PC-9 (cell line): Measurements from ENCODE around the gene CSPG5. TPM values are rescaled to one million over a fixed set of nuclear protein-coding genes. Genes with fewer than 3 reads are reported as not detected.

Source experiments
- BruUV-seq: library from RNA; stranded (reverse); fragments of 400-500 nt; replicated peaks from 2 replicates; lab custom pipeline; 2021; lab: Mats Ljungman, UMichigan
- CTCF ChIA-PET: fragments of 300-600 bp; sonication (Branson Sonifier 250); formaldehyde crosslinking; loops from one replicate; lab custom pipeline; 2022; ENCODE audit warnings: antibody characterized with exemption; lab: Charles Lee
- POLR2A ChIA-PET: fragments of 300-600 bp; sonication (Branson Sonifier 250); formaldehyde crosslinking; loops from one replicate; lab custom pipeline; 2022; ENCODE audit warnings: antibody characterized with exemption; ENCODE audit not compliant: unreplicated experiment; lab: Charles Lee
- DNase-seq, 2 experiments: peaks; one replicate each; pipeline versions ENCODE4 v3.0.0 to v3.0.0-alpha.2; 2015 to 2022; ENCODE audit warnings: mixed read lengths in 1 of 2
- H2AFZ ChIP-seq: fragments of 200-600 bp; sonication (generic); 2 replicates; pipeline ENCODE4 v1.8.1; 2017; ENCODE audit warnings: antibody characterized with exemption
- H3F3A ChIP-seq: fragments of 200-600 bp; sonication (generic); 2 replicates; pipeline ENCODE4 v1.8.1; 2017; ENCODE audit warnings: antibody characterized with exemption, mild to moderate bottlenecking, low read depth; ENCODE audit not compliant: insufficient read depth
- H3K27ac ChIP-seq: fragments of 200-600 bp; sonication (generic); 2 replicates; pipeline ENCODE4 v1.6.1; 2016; ENCODE audit warnings: mixed run types
- H3K27me3 ChIP-seq: fragments of 200-600 bp; sonication (generic); 2 replicates; pipeline ENCODE4 v1.6.1; 2016; ENCODE audit warnings: low read depth, mixed run types; ENCODE audit not compliant: insufficient read depth
- H3K36me3 ChIP-seq: fragments of 200-600 bp; sonication (generic); 2 replicates; pipeline ENCODE4 v1.6.1; 2016; ENCODE audit warnings: low read depth, mixed run types
- H3K4me1 ChIP-seq: fragments of 200-600 bp; sonication (generic); replicated peaks from 2 replicates; pipeline ENCODE4 v1.6.1; 2016; ENCODE audit warnings: mixed run types; ENCODE audit not compliant: insufficient read depth
- H3K4me2 ChIP-seq: fragments of 200-600 bp; sonication (generic); 2 replicates; pipeline ENCODE4 v1.6.1; 2017; ENCODE audit warnings: mixed run types
- H3K4me3 ChIP-seq: fragments of 200-600 bp; sonication (generic); 2 replicates; pipeline ENCODE4 v1.6.1; 2016; ENCODE audit warnings: mixed run types
- H3K79me2 ChIP-seq: fragments of 200-600 bp; sonication (generic); 2 replicates; pipeline ENCODE4 v1.6.1; 2017; ENCODE audit warnings: low read depth, mixed run types
- H3K9me2 ChIP-seq: fragments of 200-600 bp; sonication (generic); 2 replicates; pipeline ENCODE4 v1.8.1; 2017; ENCODE audit warnings: mild to moderate bottlenecking; ENCODE audit not compliant: insufficient read depth
- H3K9me3 ChIP-seq: fragments of 200-600 bp; sonication (generic); 2 replicates; pipeline ENCODE4 v1.8.1; 2016; ENCODE audit warnings: low read depth; ENCODE audit not compliant: insufficient read depth
- H4K20me1 ChIP-seq: fragments of 200-600 bp; sonication (generic); 2 replicates; pipeline ENCODE4 v1.8.1; 2017; ENCODE audit not compliant: insufficient read depth
- EZH2 ChIP-seq: fragments of 200-600 bp; sonication (generic); IDR thresholded peaks from 2 replicates; pipeline ENCODE4 v1.8.0; 2017; ENCODE audit warnings: antibody characterized with exemption, low read depth
- intact Hi-C: fragments of 100-400 bp; cut with micrococcal nuclease; formaldehyde crosslinking; loops from one replicate; pipeline ENCODE4 v1.10.0; 2022; ENCODE audit not compliant: unreplicated experiment
- total RNA-seq: library from RNA; stranded (reverse); gene quantifications from 2 replicates; pipeline ENCODE4 v1.2.3, GENCODE V29; 2021
- TF ChIP-seq, protein P1 (sequence below): fragments of 200-600 bp; sonication (generic); conservative IDR thresholded peaks from 2 replicates; pipeline ENCODE4 v1.6.1; 2017; ENCODE audit warnings: mixed run types, antibody characterized with exemption, mild to moderate bottlenecking, moderate library complexity

Gene CSPG5
- total RNA-seq, 1 experiment from 2014 or later, result 1.8 TPM

DNA sequence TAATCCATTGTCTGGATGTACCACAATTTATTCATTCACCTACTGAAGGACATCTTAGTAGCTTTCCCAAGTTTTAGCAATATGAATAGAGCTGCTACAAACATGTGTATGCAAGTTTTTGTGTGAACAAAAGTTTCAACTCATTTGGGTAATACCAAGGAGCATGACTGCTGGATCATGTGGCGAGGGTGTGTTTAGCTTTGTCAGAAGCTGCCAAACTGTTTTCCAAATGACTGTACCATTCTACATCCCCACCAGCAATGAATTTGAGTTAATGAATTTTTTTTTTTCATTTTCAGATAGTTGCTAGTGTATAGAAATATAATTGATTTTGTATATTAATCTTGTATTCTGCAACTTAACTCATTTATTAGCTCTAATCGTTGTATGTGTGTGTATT, 45.2 kb downstream of the CSPG5 start:
- no peaks in the 10 kb centered on the region for H3K9me2 ChIP-seq
- BruUV-seq, result no TSS peak
- no peaks in the 10 kb centered on the region for H3K79me2 ChIP-seq
- H3K4me2 ChIP-seq, result no peak overlapping the region
- CTCF ChIA-PET, result interaction anchor here (0.7 to 0.9 kb wide), 2 partner anchors 27 to 653 kb away, joined by 4 to 5 read pairs; no protein-coding TSS in a partner anchor
- no peak overlapping the region for H3K27ac ChIP-seq
- H3K27me3 ChIP-seq, result no peaks in the 10 kb centered on the region
- intact Hi-C loops, result no loop called here
- no peak overlapping the region for H3K4me3 ChIP-seq
- POLR2A ChIA-PET, result interaction anchor here (0.5 kb wide), 1 partner anchor 301 kb away, joined by 6 read pairs; no protein-coding TSS in a partner anchor
- no peak overlapping the region for H2AFZ ChIP-seq
- H3F3A ChIP-seq, result peaks cover 3% of the 10 kb centered on the region; the same call in 1 of the 2 replicates
- no peaks in the 10 kb centered on the region for H3K36me3 ChIP-seq
- H3K9me3 ChIP-seq, result no peaks in the 10 kb centered on the region
- H3K4me1 ChIP-seq, result no peaks in the 10 kb centered on the region
- no peak for TF ChIP-seq EZH2
- TF ChIP-seq, protein P1, sequence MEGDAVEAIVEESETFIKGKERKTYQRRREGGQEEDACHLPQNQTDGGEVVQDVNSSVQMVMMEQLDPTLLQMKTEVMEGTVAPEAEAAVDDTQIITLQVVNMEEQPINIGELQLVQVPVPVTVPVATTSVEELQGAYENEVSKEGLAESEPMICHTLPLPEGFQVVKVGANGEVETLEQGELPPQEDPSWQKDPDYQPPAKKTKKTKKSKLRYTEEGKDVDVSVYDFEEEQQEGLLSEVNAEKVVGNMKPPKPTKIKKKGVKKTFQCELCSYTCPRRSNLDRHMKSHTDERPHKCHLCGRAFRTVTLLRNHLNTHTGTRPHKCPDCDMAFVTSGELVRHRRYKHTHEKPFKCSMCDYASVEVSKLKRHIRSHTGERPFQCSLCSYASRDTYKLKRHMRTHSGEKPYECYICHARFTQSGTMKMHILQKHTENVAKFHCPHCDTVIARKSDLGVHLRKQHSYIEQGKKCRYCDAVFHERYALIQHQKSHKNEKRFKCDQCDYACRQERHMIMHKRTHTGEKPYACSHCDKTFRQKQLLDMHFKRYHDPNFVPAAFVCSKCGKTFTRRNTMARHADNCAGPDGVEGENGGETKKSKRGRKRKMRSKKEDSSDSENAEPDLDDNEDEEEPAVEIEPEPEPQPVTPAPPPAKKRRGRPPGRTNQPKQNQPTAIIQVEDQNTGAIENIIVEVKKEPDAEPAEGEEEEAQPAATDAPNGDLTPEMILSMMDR, result no peak
- no peaks in the 10 kb centered on the region for H4K20me1 ChIP-seq
- DNase-seq, result no peak

DNA sequence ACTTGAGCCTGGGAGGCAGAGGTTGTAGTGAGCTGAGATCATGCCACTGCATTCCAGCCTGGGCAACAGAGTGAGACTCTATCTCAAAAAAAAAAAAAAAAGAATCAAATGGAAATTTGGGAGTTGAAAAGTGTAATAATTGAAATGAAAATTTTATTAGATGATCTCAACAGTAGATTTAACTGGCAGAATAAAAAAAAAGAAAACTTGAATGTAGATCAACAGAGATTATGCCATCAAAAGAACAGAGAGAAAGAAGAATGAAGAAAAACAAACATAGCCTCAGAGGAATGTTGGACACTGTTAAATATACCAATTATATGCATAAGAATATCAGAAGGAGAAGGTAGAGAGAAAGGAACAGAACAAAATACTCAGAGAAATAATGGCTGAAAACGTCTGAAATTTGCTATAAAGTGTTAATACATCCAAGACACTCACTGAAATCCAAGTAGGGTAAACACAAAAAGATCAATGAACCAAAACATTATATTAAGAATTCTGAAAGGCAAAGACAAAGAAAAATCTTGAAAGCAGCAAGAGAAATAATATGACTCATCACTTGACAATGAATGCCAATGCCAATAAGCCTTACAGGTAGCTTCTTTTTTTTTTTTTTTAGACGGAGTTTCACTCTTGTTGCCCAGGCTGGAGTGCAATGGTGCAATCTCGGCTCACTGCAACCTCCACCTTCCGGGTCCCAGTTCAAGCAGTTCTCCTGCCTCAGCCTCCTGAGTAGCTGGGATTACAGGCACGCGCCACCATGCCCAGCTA, 50.5 kb downstream of the CSPG5 start:
- H3K4me3 ChIP-seq, result no peak overlapping the region
- peak overlapping the region; percentile 51 for H3K27ac ChIP-seq
- POLR2A ChIA-PET, result interaction anchor here (0.5 to 0.6 kb wide), 2 partner anchors 88 to 656 kb away, joined by 3 read pairs; no protein-coding TSS in a partner anchor
- no peaks in the 10 kb centered on the region for H3K9me2 ChIP-seq
- no peaks in the 10 kb centered on the region for H3K36me3 ChIP-seq
- H3K79me2 ChIP-seq, result no peaks in the 10 kb centered on the region
- intact Hi-C loops, result no loop called here
- H2AFZ ChIP-seq, result no peak overlapping the region
- no peaks in the 10 kb centered on the region for H3K9me3 ChIP-seq
- H3K4me2 ChIP-seq, result peak overlapping the region; percentile 18; the same call in 1 of the 2 replicates
- no TSS peak for BruUV-seq
- H4K20me1 ChIP-seq, result no peaks in the 10 kb centered on the region
- no peaks in the 10 kb centered on the region; the same call in 1 of the 2 replicates for H3K4me1 ChIP-seq
- H3F3A ChIP-seq, result peaks cover 14% of the 10 kb centered on the region; the same call in 1 of the 2 replicates
- peak in 1 of 2 experiments; percentile 72 for DNase-seq
- CTCF ChIA-PET, result no interaction called here
- no peak for TF ChIP-seq EZH2
- TF ChIP-seq, protein P1, result no peak
- no peaks in the 10 kb centered on the region for H3K27me3 ChIP-seq

DNA sequence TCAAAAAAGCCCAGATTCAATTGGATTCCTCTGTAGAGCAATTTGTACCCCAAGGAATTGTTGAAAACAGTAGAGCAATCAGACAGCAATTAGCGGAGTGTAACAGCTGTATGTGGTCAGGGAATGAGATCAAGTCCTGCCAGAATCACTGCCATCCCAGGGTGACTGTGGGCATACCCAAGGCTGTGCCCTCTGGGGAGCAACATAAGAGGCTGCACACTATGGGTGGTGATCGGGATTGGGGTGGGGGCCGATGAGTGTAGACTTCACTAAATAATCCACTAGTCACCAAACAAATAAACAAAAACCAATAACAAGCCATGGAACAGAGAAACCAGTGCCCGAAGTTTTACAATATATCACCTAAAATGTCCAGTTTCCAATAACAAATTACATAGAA, 53.0 kb downstream of the CSPG5 start:
- H3K36me3 ChIP-seq, result no peaks in the 10 kb centered on the region
- TF ChIP-seq, protein P1, result no peak
- no peak for TF ChIP-seq EZH2
- intact Hi-C loops, result no loop called here
- DNase-seq, result no peak
- H3K4me3 ChIP-seq, result no peak overlapping the region
- no peaks in the 10 kb centered on the region for H3K27me3 ChIP-seq
- no peak overlapping the region for H2AFZ ChIP-seq
- H4K20me1 ChIP-seq, result no peaks in the 10 kb centered on the region
- H3K79me2 ChIP-seq, result no peaks in the 10 kb centered on the region
- H3K4me1 ChIP-seq, result no peaks in the 10 kb centered on the region; the same call in 1 of the 2 replicates
- ChIA-PET CTCF (no interaction called here), POLR2A (no interaction called here)
- no peak overlapping the region for H3K27ac ChIP-seq
- no peaks in the 10 kb centered on the region for H3K9me2 ChIP-seq
- no peaks in the 10 kb centered on the region for H3K9me3 ChIP-seq
- BruUV-seq, result no TSS peak
- H3F3A ChIP-seq, result peaks cover 14% of the 10 kb centered on the region; the same call in 1 of the 2 replicates
- H3K4me2 ChIP-seq, result no peak overlapping the region
